ENCODE data around the gene MAB21L4. TPM values are rescaled to one million over a fixed set of nuclear protein-coding genes. Genes with fewer than 3 reads are reported as not detected.

MAB21L4 gene
- total and polyA plus RNA-seq, 8 donors = 0.79 to 35.7 (median 2.0) TPM

DNA sequence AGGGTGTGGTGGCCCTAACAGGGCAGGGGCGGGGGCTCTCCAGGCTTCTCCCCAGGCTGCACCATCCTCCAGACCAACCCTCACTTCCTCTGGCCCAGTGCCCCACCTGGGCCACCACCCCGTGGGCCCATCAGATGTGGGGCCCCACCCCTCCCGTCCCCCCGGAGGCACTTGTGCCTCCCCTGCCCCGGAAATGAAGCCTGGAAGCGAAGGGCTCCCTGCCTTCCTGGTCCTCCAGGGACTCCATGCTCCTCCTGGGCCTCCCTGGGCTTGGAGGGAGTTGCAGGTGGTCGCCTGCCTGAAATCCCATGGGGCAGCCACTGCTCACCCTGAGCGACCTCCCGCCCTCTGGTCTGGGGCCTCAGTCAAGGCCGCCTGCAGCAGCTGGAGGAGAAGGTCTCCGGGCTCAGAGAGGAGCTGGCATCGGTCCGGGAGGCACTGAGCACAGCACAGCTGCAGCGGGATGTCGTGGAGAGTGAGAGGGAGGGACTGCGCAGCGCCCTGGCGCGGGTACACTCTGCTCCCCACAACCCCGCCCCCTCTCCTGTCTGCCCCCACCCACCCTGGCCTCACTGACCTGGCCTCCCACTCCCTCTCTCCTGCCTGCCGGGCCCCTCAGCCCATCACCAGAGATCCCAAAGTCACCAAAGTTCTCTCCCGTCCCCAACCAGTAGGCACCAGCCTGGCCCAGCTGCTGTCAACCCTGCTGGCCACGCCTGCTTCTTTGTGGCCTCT is 38.2 kb upstream of the MAB21L4 start:
- DNase-seq (peak in 2 of 4 donors; percentile 26 to 60), ATAC-seq (no peak)
- no peaks in the 10 kb centered on the region for H3K36me3 ChIP-seq
- no peak overlapping the region for H3K4me3 ChIP-seq
- intact Hi-C loops (cut with DNase I) = no loop called here
- H3K9me3 ChIP-seq = peaks cover 0 to 7% of the 10 kb centered on the region in 2 donors
- TF ChIP-seq, protein P1, sequence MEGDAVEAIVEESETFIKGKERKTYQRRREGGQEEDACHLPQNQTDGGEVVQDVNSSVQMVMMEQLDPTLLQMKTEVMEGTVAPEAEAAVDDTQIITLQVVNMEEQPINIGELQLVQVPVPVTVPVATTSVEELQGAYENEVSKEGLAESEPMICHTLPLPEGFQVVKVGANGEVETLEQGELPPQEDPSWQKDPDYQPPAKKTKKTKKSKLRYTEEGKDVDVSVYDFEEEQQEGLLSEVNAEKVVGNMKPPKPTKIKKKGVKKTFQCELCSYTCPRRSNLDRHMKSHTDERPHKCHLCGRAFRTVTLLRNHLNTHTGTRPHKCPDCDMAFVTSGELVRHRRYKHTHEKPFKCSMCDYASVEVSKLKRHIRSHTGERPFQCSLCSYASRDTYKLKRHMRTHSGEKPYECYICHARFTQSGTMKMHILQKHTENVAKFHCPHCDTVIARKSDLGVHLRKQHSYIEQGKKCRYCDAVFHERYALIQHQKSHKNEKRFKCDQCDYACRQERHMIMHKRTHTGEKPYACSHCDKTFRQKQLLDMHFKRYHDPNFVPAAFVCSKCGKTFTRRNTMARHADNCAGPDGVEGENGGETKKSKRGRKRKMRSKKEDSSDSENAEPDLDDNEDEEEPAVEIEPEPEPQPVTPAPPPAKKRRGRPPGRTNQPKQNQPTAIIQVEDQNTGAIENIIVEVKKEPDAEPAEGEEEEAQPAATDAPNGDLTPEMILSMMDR (IDR thresholded peaks at IDR 0.05) = no peak
- no peaks in the 10 kb centered on the region for H3K27me3 ChIP-seq
- no peaks in the 10 kb centered on the region for H3K4me1 ChIP-seq
- no peak overlapping the region for H3K27ac ChIP-seq

- TF ChIP-seq, protein P1 (IDR thresholded peaks at IDR 0.05) = no peak
- no peak overlapping the region for H3K27ac ChIP-seq
- H3K4me3 ChIP-seq = no peak overlapping the region
- H3K27me3 ChIP-seq = no peaks in the 10 kb centered on the region
- intact Hi-C loops (cut with DNase I) = no loop called here
- peaks cover 0 to 2% of the 10 kb centered on the region in 2 donors for H3K9me3 ChIP-seq
- no peaks in the 10 kb centered on the region for H3K4me1 ChIP-seq
- peak in 2 of 4 donors; percentile 28 to 68 for DNase-seq
- ATAC-seq = no peak
- H3K36me3 ChIP-seq = no peaks in the 10 kb centered on the region
Measured at GRCh38 chr2:240933048-240933965, 37.4 kb upstream of the MAB21L4 start.

GRCh38 chr2:240932724-240933047 is 36.7 kb upstream of the MAB21L4 start:
- intact Hi-C loops (cut with DNase I) = no loop called here
- H3K27me3 ChIP-seq = no peaks in the 10 kb centered on the region
- TF ChIP-seq, protein P1 (IDR thresholded peaks at IDR 0.05) = no peak
- DNase-seq (peak in 2 of 4 donors; percentile 27 to 67), ATAC-seq (no peak)
- no peaks in the 10 kb centered on the region for H3K9me3 ChIP-seq
- H3K27ac ChIP-seq = no peak overlapping the region
- no peaks in the 10 kb centered on the region for H3K36me3 ChIP-seq
- H3K4me3 ChIP-seq = no peak overlapping the region
- no peaks in the 10 kb centered on the region for H3K4me1 ChIP-seq

GRCh38 chr2:240932001-240932723 is 36.2 kb upstream of the MAB21L4 start:
- intact Hi-C loops (cut with DNase I) = no loop called here
- no peaks in the 10 kb centered on the region for H3K9me3 ChIP-seq
- no peaks in the 10 kb centered on the region for H3K27me3 ChIP-seq
- H3K36me3 ChIP-seq = no peaks in the 10 kb centered on the region
- H3K4me1 ChIP-seq = no peaks in the 10 kb centered on the region
- peak in 2 of 4 donors; percentile 19 to 60 for DNase-seq
- TF ChIP-seq, protein P1 (IDR thresholded peaks at IDR 0.05) = no peak
- no peak overlapping the region for H3K27ac ChIP-seq
- no peak for ATAC-seq
- no peak overlapping the region for H3K4me3 ChIP-seq

Data from left lung (tissue), 10 donors.